HG03095 (cell line): Measurements from ENCODE around the gene MYO1B.

Experiments used
- ATAC-seq: cut with Tn5 transposase; IDR thresholded peaks from one replicate; pipeline ENCODE4 v1.9.1; 2021; ENCODE audit warnings: moderate library complexity; ENCODE audit not compliant: unreplicated experiment

Gene MYO1B

GRCh38 chr2:191319186-191319585 lies 74.0 kb downstream of the MYO1B start:
- ATAC-seq, result no peak

GRCh38 chr2:191320881-191321280 lies 75.7 kb downstream of the MYO1B start:
- no peak for ATAC-seq

GRCh38 chr2:191321861-191322662 lies 76.9 kb downstream of the MYO1B start:
- ATAC-seq, result peak; percentile 78

- no peak for ATAC-seq
Observed at GRCh38 chr2:191322828-191323506, 77.8 kb downstream of the MYO1B start.

GRCh38 chr2:191325651-191326365 lies 80.6 kb downstream of the MYO1B start:
- no peak for ATAC-seq

- ATAC-seq, result no peak
Observed at GRCh38 chr2:191327484-191327883, 82.3 kb downstream of the MYO1B start.

GRCh38 chr2:191328150-191328809 lies 83.1 kb downstream of the MYO1B start:
- no peak for ATAC-seq

GRCh38 chr2:191329841-191330240 lies 84.6 kb downstream of the MYO1B start:
- ATAC-seq, result no peak

- no peak for ATAC-seq
Observed at GRCh38 chr2:191333911-191334357, 88.7 kb downstream of the MYO1B start.

- no peak for ATAC-seq
Observed at GRCh38 chr2:191335875-191336464, 90.8 kb downstream of the MYO1B start.

- no peak for ATAC-seq
Observed at GRCh38 chr2:191341436-191341835, 96.2 kb downstream of the MYO1B start.

- ATAC-seq, result no peak
Observed at GRCh38 chr2:191343796-191344338, 98.7 kb downstream of the MYO1B start.

GRCh38 chr2:191345788-191346187 lies 100.6 kb downstream of the MYO1B start:
- no peak for ATAC-seq

GRCh38 chr2:191347154-191347553 lies 102.0 kb downstream of the MYO1B start:
- no peak for ATAC-seq

GRCh38 chr2:191347881-191348280 lies 102.7 kb downstream of the MYO1B start:
- no peak for ATAC-seq

GRCh38 chr2:191349990-191350389 lies 104.8 kb downstream of the MYO1B start:
- ATAC-seq, result no peak

GRCh38 chr2:191350826-191351225 lies 105.6 kb downstream of the MYO1B start:
- ATAC-seq, result no peak

- ATAC-seq, result no peak
Observed at GRCh38 chr2:191351298-191351697, 106.1 kb downstream of the MYO1B start.

- ATAC-seq, result no peak
Observed at GRCh38 chr2:191351921-191352320, 106.7 kb downstream of the MYO1B start.

- no peak for ATAC-seq
Observed at GRCh38 chr2:191352536-191352935, 107.3 kb downstream of the MYO1B start.
